ENCODE results near the gene FYB2. TPM values are rescaled to one million over a fixed set of nuclear protein-coding genes. Genes with fewer than 3 reads are reported as not detected.
"Not testable (repeated sequence)": the region's sequence is repeated elsewhere in the genome, so short reads cannot be mapped to it uniquely, and the experiment has no call there.

Gene FYB2
- total RNA-seq, 1 donor from 2014 or later = 0.47 TPM

DNA sequence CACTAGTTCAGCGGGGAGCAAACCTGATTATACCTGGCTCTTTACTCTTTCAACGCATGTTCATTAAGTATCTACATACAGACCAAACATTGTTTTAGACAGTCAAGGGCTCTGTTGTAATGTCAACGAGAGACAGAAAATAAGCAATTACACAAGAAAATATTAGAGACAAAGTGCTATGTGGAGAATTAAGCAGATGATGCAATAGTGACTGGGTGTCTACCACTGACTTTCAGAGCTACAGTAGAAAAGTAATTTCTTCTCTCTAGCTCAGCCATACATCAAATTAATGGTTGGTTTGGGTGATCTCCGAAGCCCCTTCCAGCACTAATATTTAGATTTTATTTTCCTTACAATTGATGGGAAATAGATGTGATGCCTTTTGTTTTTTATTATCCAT, 23.3 kb downstream of the FYB2 start:
- DNase-seq = no peak

DNA sequence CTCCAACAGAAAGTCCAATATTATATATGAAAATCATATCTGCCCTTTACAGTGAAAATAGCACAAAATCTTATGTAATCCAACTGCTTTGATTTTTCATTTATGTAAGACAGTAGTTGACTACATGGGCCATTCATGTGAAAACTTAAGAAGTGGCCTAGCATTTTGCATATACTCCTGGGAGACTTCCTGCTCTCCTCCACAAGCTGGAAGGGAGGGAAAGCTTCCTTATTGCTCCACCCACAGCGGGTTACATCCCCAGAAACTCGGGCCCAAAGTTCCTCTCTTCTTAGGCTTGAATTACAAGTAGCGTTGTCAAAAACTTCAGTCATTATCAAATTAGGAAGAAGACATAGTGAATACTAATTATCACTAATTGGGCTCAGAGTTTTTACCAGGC, 29.2 kb downstream of the FYB2 start:
- no peak for DNase-seq

DNA sequence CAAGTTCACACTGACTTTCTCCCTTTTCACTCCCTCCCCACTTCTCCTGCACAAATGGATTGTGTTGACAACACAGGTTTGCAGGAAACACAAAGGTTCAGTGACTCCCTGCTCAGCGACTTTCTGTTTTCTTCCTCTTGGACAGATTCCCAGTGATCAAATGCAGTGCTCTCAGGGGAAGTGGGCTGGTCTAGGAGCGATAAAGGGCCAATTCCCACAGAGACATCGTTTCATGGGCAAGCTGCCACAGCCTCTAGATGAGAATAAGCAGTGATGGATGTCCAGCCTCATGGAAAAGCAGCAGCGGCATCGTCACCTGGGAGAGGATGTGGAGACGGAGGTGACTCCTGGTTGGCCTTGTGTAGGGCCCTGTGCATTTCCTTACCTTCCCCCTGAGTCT, 30.6 kb downstream of the FYB2 start:
- DNase-seq = no peak

DNA sequence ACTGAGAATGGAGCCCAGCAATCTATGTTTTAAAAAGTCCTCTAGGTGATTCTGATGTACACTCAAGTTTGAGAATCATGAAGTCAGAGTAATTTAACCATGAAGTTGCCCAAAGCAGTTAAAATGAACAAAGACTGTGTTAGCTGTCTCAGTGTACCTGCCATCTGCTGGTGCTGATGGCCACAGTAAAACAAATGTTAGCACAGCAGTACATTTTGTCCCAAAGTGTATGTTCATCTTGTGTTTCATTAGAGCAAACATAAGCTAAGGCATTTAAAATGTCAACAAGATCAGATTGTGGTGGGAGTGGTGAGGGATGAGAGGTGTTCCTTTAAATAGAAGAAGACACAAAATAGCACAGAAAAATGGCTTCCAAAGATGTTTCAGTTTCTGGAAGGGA, 31.1 kb downstream of the FYB2 start:
- no peak for DNase-seq

DNA sequence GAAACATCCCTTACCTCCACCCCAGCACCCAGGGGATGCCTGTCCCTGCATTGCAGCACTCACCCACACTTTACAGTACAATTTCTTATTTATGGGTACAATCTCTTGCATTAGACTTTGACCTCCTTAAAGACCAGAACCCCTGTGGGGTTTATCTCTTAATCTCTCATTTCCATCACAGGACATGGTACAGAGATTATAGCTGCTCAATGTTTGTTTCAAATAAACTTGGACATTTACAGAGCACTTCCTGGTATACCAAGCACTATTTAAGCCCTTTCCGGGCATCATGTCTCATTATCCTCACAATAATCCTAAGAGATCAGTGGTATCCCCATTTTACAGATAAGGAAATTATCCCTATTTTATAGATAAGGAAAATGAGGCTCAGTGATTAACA, 31.9 kb downstream of the FYB2 start:
- DNase-seq = no peak

DNA sequence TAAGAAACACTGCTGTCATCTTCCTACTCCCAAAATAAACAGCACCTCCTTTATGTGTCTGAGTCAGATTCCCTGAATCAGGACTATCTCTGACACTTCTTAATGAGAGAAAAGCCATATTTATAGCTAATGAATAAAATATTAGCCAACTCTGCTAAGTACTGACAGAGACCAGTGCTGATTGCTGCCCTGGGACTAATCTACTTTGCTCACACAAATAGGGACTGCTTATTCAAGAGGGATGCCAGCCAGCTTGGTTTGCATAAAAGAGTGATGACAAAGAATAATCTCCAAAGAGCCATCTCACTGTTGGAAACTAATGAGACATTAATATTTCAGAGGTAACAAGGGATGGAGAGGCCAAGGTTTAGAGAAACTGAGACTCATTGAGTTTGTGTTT, 36.4 kb downstream of the FYB2 start:
- no peak for DNase-seq

DNA sequence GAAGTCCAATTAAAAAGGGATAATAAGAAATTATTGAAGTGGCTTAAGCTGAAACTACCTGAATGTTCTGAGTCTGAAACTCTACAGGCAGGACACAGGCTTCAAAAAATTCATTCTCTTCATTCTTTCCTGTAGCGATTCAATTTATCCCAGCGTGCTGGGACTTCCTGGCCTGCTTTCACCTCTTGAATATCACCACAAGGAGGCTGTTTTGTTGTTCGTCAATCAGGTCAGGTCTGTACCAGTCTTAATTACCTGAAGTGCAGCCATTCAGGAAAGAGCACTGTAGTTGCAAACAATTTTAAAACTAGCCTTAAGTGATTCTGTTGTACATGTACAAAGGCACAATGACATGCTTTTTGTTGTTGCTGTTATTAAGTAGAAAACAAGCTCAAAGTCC, 38.4 kb downstream of the FYB2 start:
- no peak for DNase-seq

DNA sequence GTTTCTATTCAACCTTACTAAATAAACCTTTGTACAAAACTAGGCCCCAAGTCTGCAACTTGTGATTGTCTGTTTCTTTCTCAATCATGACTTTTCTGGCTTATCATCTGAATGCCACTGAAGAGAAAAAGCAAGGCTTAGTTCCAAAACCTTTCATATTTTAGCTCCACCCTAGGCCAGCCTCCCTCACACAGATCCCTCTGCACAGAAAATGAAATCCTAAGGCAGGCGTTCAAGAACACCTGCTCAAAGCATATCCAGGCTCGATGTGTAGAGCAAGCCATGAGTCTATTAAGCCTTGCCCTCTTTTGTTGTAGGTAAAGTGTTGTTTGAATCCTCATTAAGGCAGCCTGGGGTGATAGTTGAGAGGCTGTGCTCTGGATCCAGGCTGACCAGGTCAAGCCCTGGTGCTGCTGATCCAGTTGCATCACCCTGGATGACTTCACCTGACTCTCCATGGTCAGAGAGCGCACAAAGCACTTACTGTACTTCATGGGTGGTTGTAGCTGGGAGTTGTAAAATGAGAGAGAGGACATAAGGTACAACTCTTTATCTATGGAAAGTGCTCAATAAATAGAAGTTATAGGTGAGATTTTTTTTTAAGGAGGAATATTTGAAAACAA, 39.0 kb downstream of the FYB2 start:
- DNase-seq = no peak

DNA sequence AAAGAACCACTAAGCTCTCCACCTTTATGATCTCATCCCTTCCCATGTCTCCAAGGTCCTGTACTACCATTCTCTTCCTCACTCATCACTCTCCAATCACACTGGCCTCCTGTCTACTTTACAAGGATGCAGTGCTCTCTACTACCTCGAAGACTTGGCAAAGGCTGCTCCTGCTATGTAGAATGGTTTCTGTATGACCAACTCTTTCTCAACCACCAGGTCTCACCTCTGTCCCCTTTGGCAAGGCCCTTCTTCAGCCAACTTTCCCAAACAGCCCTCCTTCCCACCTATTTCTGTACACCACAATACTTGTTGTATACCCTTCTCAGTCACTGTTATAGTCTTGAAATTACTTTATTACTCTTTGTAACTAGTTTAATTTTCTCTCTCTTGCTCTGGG, 41.2 kb downstream of the FYB2 start:
- no peak for DNase-seq

DNA sequence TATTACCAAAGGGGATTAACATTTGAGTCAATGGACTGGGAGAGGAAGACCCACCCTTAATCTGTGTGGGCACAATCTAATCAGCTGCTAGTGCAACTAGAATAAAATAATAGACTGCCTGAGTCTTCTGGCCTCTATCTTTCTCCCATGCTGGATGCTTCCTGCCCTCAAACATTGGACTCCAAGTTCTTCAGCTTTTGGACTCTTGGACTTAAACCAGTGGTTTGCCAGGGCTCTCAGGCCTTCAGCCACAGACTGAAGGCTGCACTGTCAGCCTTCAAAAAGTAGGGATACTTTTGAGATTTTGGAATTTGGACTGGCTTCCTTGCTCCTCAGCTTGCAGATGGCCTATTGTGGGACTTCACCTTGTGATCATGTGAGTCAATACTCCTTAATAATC, 44.5 kb downstream of the FYB2 start:
- DNase-seq = not testable (repeated sequence)

DNA sequence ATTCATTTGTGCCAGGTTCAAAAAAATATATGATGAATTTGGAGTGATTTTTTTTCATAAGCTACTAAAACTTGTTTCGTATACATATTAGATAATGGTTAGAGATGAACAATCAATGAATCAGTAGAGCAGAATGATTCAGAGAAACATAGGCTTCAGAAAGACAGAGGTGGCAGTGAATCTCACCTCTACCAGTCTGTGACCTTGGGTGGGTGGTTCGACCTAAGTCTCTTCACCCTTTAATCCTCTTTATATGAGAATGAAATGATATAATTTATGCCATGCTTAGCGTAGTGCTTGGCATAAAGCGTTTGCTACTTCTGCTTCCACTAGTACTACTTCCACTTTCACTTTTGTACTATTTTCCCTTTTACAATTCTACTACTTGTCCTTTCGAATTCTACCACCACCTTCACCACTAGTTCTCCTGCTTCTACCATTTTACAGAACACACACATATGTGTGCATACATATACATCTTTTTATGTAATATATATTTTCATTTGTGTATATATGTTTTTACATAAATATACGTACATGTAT, 45.1 kb downstream of the FYB2 start:
- no peak for DNase-seq

DNA sequence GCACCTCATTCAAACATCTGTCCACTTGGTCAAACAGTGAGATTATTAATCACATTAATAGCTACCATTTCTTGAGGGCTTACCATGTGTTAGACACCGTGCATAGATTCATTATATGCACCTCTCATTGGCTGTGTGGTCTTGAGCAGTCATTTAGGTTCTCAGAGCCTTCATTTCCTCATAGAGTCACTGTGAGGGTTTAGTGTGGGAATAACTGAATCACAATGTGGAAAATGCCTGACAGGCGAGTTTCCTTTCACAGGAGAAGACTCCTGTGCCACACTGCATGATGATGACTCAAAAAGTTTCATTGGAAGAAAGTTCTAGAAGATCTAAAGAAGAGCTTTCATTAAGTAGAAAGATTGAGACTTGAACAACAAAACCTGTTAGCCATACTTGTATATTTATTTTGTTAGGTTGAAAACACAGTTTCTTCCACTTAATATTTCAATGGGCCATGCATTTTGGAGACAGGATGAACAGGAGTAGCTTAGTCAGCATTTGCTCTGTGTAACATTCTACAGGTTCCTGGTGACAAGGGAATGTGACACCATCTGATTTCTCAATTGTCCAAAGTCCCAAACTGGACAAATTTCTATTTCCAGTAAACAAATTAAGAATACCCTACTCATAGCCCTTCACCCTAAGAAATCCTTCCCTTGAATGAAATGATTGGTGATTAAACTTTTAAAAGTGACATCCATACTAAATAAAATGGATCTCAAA, 45.7 kb downstream of the FYB2 start:
- no peak for DNase-seq

DNA sequence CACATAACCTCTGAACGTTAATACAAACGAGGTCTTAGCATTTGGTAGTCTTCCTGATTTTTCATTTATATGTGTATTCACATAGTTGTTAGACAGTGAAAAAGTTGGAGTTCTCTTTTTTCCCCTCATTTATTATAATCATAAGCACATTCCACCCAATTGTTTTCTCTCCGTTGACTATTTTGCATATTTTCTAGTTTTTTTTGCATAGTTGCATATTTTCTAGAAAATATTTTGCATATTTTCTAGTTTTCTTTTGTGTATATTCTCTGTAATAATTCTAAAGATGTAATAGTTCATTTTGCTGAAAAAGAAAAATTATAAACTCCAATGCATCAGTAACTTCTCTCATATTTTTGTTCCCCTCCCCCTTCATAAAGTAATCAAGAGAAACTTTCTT, 47.5 kb downstream of the FYB2 start:
- DNase-seq = no peak

DNA sequence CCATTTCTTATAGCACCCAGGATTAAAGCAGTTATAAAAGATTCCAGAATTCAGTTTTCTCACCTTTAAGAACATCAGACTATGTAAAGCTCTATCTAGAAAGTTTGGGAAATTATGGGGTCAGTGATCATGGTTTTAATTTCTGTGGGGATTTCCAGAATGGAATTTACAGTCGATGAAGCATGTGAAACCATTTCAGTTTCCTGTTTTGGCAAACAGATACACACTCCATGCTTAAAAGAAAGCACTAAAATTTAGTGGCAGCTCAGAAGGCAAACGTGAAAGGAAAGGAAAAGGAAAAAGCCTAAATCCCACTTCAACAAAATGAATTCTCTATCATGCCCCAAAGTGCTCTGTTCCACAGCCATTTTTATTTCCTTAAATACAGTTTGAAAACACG, 60.4 kb downstream of the FYB2 start:
- DNase-seq = no peak

DNA sequence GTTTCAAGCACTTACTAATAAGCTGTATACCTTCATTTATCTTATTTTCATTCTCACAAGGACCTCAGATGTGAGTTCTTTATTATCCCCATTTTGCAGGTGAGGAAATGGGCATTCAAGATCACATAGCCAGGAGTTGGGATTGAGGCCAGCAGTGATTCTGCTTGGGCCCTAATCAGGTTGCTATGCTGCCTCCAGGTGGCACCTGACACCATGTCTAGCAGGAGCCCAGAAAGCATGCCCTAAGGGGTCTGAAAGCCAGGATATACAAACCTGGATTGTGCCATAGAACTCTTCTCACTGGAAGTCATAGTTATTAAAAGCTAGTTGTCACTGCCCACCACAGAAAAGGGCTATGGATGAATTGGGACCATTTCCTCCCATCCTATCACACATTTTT, 61.1 kb downstream of the FYB2 start:
- DNase-seq = no peak

DNA sequence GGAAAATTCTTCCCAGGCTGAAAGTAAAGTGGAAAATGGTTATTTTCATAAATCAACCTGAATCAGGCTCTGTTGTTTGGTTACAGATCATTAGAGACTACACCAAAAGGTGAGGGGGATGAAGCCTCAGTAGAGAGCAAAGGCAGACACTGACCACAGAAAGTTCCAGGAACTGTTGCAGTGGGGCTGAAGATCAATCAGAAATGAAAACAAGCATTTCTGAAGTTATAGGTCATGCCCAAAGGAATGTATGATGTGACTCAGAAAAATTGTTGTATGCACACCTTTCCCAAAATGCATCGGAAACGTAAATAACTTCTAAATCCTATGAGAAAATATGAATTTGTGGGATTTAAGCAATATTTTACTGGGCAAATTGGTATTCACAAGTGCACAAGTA, 63.3 kb downstream of the FYB2 start:
- no peak for DNase-seq

DNA sequence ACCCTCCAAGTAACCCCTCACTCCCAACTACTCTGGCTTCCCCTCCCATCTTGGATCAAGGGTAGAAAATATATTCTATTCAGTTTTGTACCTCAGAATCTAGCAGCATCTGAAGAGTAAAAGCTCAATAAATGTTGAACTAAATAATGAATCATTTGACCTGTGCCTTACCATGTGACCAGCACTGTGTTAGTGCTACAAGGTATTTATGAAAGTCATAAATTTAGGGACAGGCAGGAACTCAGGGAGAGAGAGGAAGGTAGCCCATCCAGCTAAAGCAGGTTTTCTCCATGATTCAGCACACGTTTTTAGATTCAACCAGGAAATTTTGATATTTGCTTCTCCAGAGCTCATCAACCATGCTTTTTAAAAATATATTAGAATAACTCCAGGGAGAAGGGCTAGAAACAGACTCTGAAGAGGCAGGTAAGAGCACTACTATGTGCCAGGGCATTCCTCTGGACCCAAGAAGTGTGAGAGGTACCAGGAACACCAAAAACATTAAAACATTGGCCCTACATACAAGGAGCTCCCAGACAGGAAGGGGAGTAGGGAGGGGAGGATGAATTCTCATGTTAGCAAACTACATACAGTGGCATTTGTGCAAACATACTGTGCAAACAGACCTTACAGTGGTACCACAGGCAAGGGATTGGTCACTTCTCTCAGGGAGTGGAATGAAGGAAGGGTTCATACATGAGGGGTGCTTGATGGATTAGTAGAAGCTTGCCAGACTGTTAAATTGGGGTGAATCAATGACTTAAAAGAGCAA, 64.3 kb downstream of the FYB2 start:
- no peak for DNase-seq

DNA sequence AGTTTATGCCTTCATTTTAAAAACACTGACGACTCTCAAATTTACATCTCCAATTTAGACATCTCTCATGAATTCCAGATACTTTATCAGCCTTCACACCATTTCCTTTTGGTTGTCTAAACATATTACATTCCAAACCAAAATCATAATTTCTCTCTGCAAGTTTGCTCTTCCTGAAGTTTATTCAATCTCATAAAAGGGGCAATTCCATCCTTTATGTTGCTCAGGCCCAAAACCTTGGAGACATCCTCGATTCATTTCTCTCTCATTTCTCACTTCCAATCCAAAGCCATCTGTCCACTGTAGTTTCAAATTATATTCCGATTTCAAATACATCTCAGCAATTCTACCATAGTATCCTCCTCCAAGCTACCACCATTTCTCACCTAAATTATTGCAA, 74.0 kb downstream of the FYB2 start:
- DNase-seq = no peak

DNA sequence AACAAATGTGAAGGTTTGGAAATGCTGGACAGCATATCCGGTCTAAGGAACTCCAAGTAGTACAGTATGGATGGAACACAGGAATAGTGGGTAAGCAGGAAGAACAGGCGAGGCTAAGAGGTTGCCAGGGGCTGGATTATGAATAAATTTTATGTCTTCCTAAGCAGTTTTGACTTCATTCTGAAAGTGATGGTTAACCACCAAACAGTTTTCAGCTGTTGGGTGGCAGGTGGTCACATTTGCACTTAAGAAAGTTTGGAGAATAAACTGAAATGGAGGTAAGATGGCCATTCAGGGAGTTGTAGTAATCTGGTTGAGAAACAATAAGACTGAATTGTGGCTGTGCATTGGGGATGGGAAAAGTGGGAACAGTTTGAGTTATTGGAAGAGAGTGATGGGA, 90.2 kb downstream of the FYB2 start:
- DNase-seq = no peak

DNA sequence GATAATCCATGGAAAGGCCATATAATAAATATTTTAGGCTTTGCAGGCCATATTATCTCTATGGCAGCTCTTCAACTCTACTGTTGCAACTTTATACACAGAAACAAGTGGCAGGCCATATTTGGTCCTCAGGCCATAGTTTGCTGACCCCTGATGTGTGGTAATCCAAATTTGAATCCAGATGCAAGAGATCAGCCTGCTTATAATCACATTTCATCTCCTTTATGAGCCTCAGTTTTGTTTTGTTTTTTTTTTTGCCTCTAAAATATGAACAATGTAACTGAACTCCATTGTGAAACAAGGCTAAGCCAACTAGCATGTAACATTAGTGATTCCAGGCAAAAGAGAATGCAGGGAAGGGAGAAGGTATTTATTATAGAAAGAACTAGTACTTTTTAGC, 92.5 kb downstream of the FYB2 start:
- DNase-seq = no peak

DNA sequence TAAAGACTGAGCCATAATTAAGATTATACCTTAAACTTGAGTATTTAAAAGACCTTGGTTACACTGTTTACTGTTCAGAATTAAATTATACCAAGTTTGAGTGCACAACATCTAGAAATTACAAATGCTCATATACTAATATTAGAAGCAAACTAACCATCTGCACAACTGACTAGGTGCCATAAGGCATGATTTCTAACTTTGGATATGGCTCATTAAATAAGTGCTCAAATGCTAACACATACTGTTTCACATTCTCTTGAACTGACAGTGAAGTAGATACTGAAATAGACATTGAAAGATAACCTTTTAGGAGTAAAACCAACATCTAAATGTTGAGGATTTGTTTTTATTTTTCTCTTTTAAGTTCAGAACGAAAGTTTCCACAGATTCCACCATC, 100.0 kb downstream of the FYB2 start:
- DNase-seq = no peak

DNA sequence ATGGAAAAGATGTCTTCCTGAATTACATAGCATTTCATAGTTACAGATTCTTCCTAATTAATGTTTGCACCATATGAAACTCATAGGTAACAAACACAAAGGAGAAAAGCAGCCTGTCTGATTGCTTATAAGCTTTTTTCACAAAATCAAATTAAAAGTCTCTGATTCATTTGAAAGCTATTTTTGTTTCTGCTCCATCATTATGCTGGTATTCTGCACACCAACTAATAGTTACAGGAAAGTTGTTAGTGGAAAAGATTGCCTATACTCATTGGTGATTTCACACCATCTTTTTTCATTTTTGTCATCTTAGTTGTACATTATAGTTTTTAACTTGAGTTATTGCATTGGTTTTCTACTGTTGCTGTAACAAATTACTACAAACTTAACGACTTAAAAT, 104.0 kb downstream of the FYB2 start:
- DNase-seq = no peak

DNA sequence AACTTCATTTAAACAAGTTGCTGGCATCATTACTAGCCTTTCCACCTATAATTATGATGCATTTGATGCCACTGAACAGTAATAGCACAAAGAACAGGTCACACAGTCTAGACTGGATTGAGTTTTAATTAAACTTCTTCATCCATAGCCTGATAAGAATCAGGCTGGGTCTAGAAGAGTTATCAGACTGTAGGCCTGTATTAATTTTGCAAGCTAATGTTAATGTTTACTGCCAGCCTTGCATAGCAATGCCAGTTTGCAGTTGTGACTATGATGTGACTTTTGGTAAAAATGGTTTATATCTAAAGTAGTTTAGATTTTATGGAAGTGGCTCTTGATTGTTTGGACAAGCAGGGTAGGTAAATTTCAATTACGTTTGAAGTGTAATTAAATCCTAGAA, 106.1 kb downstream of the FYB2 start:
- DNase-seq = no peak

DNA sequence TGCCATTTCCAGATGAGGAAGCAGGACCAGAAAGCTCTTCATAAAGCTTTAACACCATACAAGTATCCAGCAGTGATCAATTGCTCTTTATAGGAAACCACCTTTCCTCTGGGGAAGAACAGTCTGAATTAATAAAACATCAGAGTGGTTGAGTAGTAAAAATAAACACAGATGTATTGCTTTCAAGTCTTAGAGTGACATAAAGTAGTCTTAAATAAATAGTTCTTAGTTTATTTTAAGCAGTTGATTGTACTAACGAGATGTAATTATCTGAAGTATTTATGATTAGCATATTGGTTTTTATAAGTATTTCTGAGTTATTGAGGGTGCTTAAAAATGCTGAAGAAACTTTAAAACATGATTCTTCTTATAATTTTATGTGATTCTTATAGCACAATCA, 107.1 kb downstream of the FYB2 start:
- no peak for DNase-seq
